Nephron progenitor cell (in vitro differentiated cells): ENCODE measurements around the gene PKD2.

ENCODE experiments used
- DNase-seq: peaks from one replicate; pipeline ENCODE4 v3.0.0; 2021
- H3K27ac Mint-ChIP-seq: 2 replicates; pipeline ENCODE4 v1.8.0; 2021; ENCODE audit warnings: mild to moderate bottlenecking, moderate library complexity, mixed read lengths
- H3K27me3 Mint-ChIP-seq: 2 replicates; pipeline ENCODE4 v1.8.0; 2021; ENCODE audit warnings: mild to moderate bottlenecking, low read depth, mixed read lengths; ENCODE audit not compliant: poor library complexity
- H3K36me3 Mint-ChIP-seq: 2 replicates; pipeline ENCODE4 v1.8.0; 2021; ENCODE audit warnings: low read depth, mixed read lengths
- H3K4me1 Mint-ChIP-seq: 2 replicates; pipeline ENCODE4 v1.8.0; 2021; ENCODE audit warnings: mixed read lengths
- H3K4me3 Mint-ChIP-seq: 2 replicates; pipeline ENCODE4 v1.8.0; 2021; ENCODE audit warnings: mild to moderate bottlenecking, moderate library complexity, mixed read lengths
- H3K9me3 Mint-ChIP-seq: 2 replicates; pipeline ENCODE4 v1.8.0; 2021; ENCODE audit warnings: mild to moderate bottlenecking, moderate library complexity, mixed read lengths
- CTCF ChIP-seq: fragments of 200-600 bp; sonication (generic); IDR thresholded peaks from 2 replicates; pipeline ENCODE4 v1.5.0; 2021; ENCODE audit warnings: antibody characterized with exemption

The PKD2 gene

GRCh38 chr4:88030565-88031310, 23.3 kb downstream of the PKD2 start:
- no peak for DNase-seq
- Mint-ChIP-seq H3K4me1 (no peaks in the 10 kb centered on the region), H3K36me3 (peaks cover 59% of the 10 kb centered on the region), H3K27ac (peak overlapping the region; percentile 92), H3K27me3 (no peaks in the 10 kb centered on the region), H3K4me3 (no peak overlapping the region), H3K9me3 (peaks cover 13% of the 10 kb centered on the region)
- no peak for TF ChIP-seq CTCF

- Mint-ChIP-seq H3K9me3 (no peaks in the 10 kb centered on the region), H3K4me3 (no peak overlapping the region), H3K27ac (no peak overlapping the region), H3K27me3 (no peaks in the 10 kb centered on the region), H3K36me3 (peaks cover 57% of the 10 kb centered on the region), H3K4me1 (no peaks in the 10 kb centered on the region)
- DNase-seq: peak; percentile 29
- peak; percentile 66 for TF ChIP-seq CTCF
Observed at GRCh38 chr4:88033309-88033708, 25.9 kb downstream of the PKD2 start.

GRCh38 chr4:88035292-88035691, 27.9 kb downstream of the PKD2 start:
- Mint-ChIP-seq H3K27ac (no peak overlapping the region), H3K9me3 (no peaks in the 10 kb centered on the region), H3K4me3 (no peak overlapping the region), H3K4me1 (no peaks in the 10 kb centered on the region), H3K27me3 (no peaks in the 10 kb centered on the region), H3K36me3 (peaks cover 53% of the 10 kb centered on the region)
- DNase-seq: no peak
- TF ChIP-seq CTCF: no peak

- H3K4me3 Mint-ChIP-seq: no peak overlapping the region
Observed at GRCh38 chr4:88037447-88037846, 30.0 kb downstream of the PKD2 start.

GRCh38 chr4:88037936-88038335, 30.5 kb downstream of the PKD2 start:
- DNase-seq: no peak
- H3K4me1 Mint-ChIP-seq: no peaks in the 10 kb centered on the region
- H3K4me3 Mint-ChIP-seq: no peak overlapping the region
- no peak overlapping the region for H3K27ac Mint-ChIP-seq
- H3K9me3 Mint-ChIP-seq: no peaks in the 10 kb centered on the region
- no peak for TF ChIP-seq CTCF
- peaks cover 48% of the 10 kb centered on the region for H3K36me3 Mint-ChIP-seq
- no peaks in the 10 kb centered on the region for H3K27me3 Mint-ChIP-seq

More at GRCh38 chr4:88037447-88037846, 30.0 kb downstream of the PKD2 start:
- Mint-ChIP-seq H3K4me1 (no peaks in the 10 kb centered on the region), H3K27ac (no peak overlapping the region), H3K9me3 (no peaks in the 10 kb centered on the region), H3K36me3 (peaks cover 48% of the 10 kb centered on the region), H3K27me3 (no peaks in the 10 kb centered on the region)
- DNase-seq: no peak
- TF ChIP-seq CTCF: no peak

- H3K4me1 Mint-ChIP-seq: no peaks in the 10 kb centered on the region
- no peak overlapping the region for H3K4me3 Mint-ChIP-seq
- no peak for DNase-seq
- peaks cover 57% of the 10 kb centered on the region for H3K36me3 Mint-ChIP-seq
- no peaks in the 10 kb centered on the region for H3K27me3 Mint-ChIP-seq
- H3K9me3 Mint-ChIP-seq: no peaks in the 10 kb centered on the region
- no peak for TF ChIP-seq CTCF
- no peak overlapping the region for H3K27ac Mint-ChIP-seq
Observed at GRCh38 chr4:88040707-88041106, 33.3 kb downstream of the PKD2 start.
